ENCODE measurements around the gene SLC6A19. TPM values are rescaled to one million over a fixed set of nuclear protein-coding genes. Genes with fewer than 3 reads are reported as not detected.

SLC6A19 gene
- polyA plus RNA-seq, 3 donors: not detected

DNA sequence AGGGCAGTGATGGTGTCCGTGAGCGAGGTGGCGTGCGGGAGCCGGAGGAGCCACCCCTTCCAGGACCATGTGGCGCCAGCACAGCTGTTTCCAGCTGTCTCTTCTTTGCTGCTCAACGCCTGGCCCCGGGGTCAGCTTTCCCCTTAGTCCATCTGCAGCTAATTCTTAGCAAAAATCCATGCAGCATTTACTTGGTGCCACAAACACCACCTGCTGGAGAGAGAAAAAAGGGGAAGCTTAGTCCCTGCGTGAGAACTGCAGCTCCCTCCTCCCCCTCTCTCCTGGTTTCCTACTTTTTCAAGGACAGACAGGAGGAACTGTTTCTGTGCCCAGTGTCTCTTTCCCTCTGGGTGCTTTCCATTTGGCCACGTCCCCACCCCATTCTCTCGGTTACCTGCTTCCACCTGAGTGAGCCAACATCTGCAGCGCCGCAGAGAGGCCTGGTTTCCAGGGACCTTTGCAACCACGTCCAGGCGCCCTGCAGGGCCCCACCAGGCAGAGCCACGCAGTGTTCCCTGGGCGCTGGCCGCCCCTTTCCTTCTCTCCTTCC lies 3.4 kb downstream of the SLC6A19 start:
- TF ChIP-seq, protein P1, sequence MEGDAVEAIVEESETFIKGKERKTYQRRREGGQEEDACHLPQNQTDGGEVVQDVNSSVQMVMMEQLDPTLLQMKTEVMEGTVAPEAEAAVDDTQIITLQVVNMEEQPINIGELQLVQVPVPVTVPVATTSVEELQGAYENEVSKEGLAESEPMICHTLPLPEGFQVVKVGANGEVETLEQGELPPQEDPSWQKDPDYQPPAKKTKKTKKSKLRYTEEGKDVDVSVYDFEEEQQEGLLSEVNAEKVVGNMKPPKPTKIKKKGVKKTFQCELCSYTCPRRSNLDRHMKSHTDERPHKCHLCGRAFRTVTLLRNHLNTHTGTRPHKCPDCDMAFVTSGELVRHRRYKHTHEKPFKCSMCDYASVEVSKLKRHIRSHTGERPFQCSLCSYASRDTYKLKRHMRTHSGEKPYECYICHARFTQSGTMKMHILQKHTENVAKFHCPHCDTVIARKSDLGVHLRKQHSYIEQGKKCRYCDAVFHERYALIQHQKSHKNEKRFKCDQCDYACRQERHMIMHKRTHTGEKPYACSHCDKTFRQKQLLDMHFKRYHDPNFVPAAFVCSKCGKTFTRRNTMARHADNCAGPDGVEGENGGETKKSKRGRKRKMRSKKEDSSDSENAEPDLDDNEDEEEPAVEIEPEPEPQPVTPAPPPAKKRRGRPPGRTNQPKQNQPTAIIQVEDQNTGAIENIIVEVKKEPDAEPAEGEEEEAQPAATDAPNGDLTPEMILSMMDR (IDR thresholded peaks at IDR 0.05): no peak
- Histone ChIP-seq H3K4me1 (ENCODE audit: control insufficient read depth in 1 of 2, insufficient read depth in 2 of 2, low read length in 2 of 2) (no peaks in the 10 kb centered on the region), H3K9ac (ENCODE audit: insufficient read depth, low read length, poor library complexity, severe bottlenecking) (no peak overlapping the region), H3K79me2 (ENCODE audit: insufficient read depth, low read length) (no peaks in the 10 kb centered on the region), H3K4me2 (replicated peaks; ENCODE audit: extremely low read depth, low read length, poor library complexity, severe bottlenecking) (no peak overlapping the region), H4K20me1 (ENCODE audit: insufficient read depth, low read length) (no peaks in the 10 kb centered on the region), H3K9me3 (replicated peaks in 1 of 2; ENCODE audit: control insufficient read depth in 1 of 2, insufficient read depth in 1 of 2, low read length in 2 of 2) (no peaks in the 10 kb centered on the region), H3K27me3 (ENCODE audit: control insufficient read depth in 2 of 2, insufficient read depth in 2 of 2, low read length in 2 of 2) (no peaks in the 10 kb centered on the region), H2AFZ (ENCODE audit: insufficient read depth, low read depth, low read length, poor library complexity, severe bottlenecking) (no peak overlapping the region), H3K4me3 (replicated peaks in 1 of 3; ENCODE audit: low read depth in 2 of 3, low read length in 3 of 3) (no peak overlapping the region), H3K27ac (ENCODE audit: low read depth in 1 of 2, low read length in 2 of 2) (no peak overlapping the region), H3K36me3 (replicated peaks in 1 of 2; ENCODE audit: control insufficient read depth in 1 of 2, insufficient read depth in 2 of 2, low read length in 2 of 2) (no peaks in the 10 kb centered on the region)
- H3K27me3 Mint-ChIP-seq (ENCODE audit: low read depth in 3 of 3): peaks cover 3 to 4% (median 3%) of the 10 kb centered on the region in 3 donors
- no peak overlapping the region for H3K27ac Mint-ChIP-seq
- intact Hi-C loops (cut with micrococcal nuclease): no loop called here
- no peaks in the 10 kb centered on the region for H3K4me1 Mint-ChIP-seq
- no peak overlapping the region for H3K4me3 Mint-ChIP-seq
- H3K36me3 Mint-ChIP-seq: no peaks in the 10 kb centered on the region
- no peak for DNase-seq
- H3K9me3 Mint-ChIP-seq: peaks cover 0 to 1% (median 0%) of the 10 kb centered on the region in 7 donors
- WGBS (ENCODE audit: insufficient coverage): 36% methylated on average over 13 of the region's 18 CpGs

- Histone ChIP-seq H3K79me2 (ENCODE audit: insufficient read depth, low read length) (no peaks in the 10 kb centered on the region), H3K9ac (ENCODE audit: insufficient read depth, low read length, poor library complexity, severe bottlenecking) (no peak overlapping the region), H3K4me1 (ENCODE audit: control insufficient read depth in 1 of 2, insufficient read depth in 2 of 2, low read length in 2 of 2) (no peaks in the 10 kb centered on the region), H3K4me2 (replicated peaks; ENCODE audit: extremely low read depth, low read length, poor library complexity, severe bottlenecking) (no peak overlapping the region), H2AFZ (ENCODE audit: insufficient read depth, low read depth, low read length, poor library complexity, severe bottlenecking) (no peak overlapping the region), H3K4me3 (replicated peaks in 1 of 3; ENCODE audit: low read depth in 2 of 3, low read length in 3 of 3) (no peak overlapping the region), H3K27me3 (ENCODE audit: control insufficient read depth in 2 of 2, insufficient read depth in 2 of 2, low read length in 2 of 2) (no peaks in the 10 kb centered on the region), H3K27ac (ENCODE audit: low read depth in 1 of 2, low read length in 2 of 2) (no peak overlapping the region), H4K20me1 (ENCODE audit: insufficient read depth, low read length) (no peaks in the 10 kb centered on the region), H3K9me3 (replicated peaks in 1 of 2; ENCODE audit: control insufficient read depth in 1 of 2, insufficient read depth in 1 of 2, low read length in 2 of 2) (no peaks in the 10 kb centered on the region), H3K36me3 (replicated peaks in 1 of 2; ENCODE audit: control insufficient read depth in 1 of 2, insufficient read depth in 2 of 2, low read length in 2 of 2) (no peaks in the 10 kb centered on the region)
- Mint-ChIP-seq H3K27ac (no peak overlapping the region), H3K27me3 (ENCODE audit: low read depth in 3 of 3) (peaks cover 3 to 7% (median 4%) of the 10 kb centered on the region in 3 donors), H3K4me1 (no peaks in the 10 kb centered on the region), H3K36me3 (no peaks in the 10 kb centered on the region), H3K9me3 (peaks cover 0 to 1% (median 0%) of the 10 kb centered on the region in 7 donors), H3K4me3 (no peak overlapping the region)
- DNase-seq: no peak
- intact Hi-C loops (cut with micrococcal nuclease): no loop called here
- 99% methylated on average over 5 of the region's 11 CpGs for WGBS (ENCODE audit: insufficient coverage)
- TF ChIP-seq, protein P1 (IDR thresholded peaks at IDR 0.05): no peak
These were observed 4.1 kb downstream of the SLC6A19 start for GRCh38 chr5:1205255-1206180.

All from CD14-positive monocyte (primary cell).